Fibroblast of skin of left quadriceps (primary cell): ENCODE data around the gene GASK1A.
A peak's percentile ranks its signal among the peaks of the same experiment; 100 is the strongest.

Experiments
- DNase-seq, 2 experiments: peaks; one replicate each; pipeline ENCODE4 v3.0.0-alpha.2; 2013; ENCODE audit warnings: low read depth in 2 of 2

The GASK1A gene

DNA sequence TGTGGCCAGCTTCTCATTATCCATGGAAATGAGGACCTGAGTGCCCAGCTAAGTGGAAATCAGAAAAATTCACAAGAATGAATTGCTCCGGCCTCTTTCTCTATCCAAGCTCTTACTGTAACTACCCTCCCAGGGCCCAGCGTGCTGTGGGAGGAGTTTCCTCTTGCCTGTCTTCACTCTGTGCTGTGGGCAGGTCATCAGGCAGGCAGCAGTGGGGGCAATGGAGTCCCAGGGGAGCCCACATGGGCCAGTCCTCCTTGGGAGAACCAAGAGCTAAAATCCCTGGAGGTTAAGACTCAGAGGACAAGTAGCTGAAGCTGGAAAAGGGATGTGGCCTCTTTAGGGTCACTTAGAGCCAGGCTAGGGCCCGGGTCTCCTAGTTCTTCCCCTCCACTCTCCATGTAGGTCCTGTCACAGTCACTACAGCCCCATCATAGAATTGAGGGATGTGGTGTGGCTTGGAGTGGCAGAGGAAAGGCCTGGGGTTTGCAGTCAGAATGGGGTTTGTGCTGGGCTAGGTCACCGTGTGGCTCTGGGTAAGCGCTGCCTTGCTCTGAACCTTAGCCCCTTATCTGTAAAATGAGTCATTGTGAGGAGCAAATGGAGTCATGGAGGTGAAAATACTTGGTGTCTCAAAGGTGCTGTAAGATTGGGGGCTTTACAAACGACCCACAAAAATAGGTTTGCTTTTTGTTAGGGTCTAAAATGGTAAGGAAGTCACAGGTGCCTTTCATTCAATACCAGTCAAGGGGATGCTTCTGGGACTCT lies 3.7 kb downstream of the GASK1A start:
- DNase-seq = no peak

- no peak for DNase-seq
These were observed 4.8 kb downstream of the GASK1A start for GRCh38 chr3:42983927-42984326.

GRCh38 chr3:42984701-42985100 lies 5.6 kb downstream of the GASK1A start:
- DNase-seq = no peak

- no peak for DNase-seq
These were observed 9.0 kb downstream of the GASK1A start for GRCh38 chr3:42988097-42988496.

DNA sequence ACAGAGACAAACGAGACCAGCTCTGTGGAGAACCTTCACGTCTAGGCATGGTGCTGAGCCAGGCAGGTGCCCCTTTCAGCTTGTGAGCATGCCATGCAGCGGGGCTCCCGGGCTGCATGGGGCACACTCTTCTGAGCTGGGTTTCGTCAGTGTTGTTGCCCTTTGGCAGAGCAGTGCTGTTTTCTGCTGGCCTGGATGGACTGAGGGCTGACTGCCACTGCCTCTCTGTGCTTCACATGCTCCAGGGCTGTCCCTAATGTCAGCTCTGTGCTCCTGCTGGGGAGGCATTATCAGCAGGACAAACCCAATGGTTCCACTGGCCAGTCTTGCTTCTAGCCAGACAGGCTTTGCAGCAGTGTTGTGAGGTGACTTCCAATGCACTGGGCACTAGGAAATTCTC lies 9.5 kb downstream of the GASK1A start:
- DNase-seq = no peak

GRCh38 chr3:42991341-42992315 lies 12.5 kb downstream of the GASK1A start:
- no peak for DNase-seq

GRCh38 chr3:42994595-42994994 lies 15.5 kb downstream of the GASK1A start:
- DNase-seq = no peak

- DNase-seq = no peak
These were observed 16.9 kb downstream of the GASK1A start for GRCh38 chr3:42996021-42996420.

GRCh38 chr3:42996633-42997075 lies 17.5 kb downstream of the GASK1A start:
- no peak for DNase-seq

DNA sequence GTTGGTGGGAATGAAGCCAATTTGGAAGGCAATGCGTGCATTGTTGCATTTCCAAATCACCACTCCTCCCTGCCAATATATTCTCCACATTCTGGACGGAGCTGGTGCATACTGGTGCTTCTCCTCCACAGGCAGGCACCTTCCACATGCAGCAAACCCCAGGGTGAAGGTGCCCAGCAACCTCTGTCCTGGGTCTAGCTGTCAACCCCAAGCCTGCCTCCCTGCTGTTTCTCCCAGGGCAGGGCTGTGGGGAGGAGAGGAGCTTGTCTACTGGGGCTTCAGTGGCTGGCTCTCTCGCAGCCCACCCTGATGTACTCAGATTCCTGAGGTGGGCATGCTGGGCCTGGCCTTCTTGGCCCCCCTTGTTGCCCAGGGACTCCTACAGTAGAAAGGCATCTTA lies 20.1 kb downstream of the GASK1A start:
- DNase-seq = no peak

GRCh38 chr3:42999632-43000031 lies 20.5 kb downstream of the GASK1A start:
- DNase-seq = no peak

DNA sequence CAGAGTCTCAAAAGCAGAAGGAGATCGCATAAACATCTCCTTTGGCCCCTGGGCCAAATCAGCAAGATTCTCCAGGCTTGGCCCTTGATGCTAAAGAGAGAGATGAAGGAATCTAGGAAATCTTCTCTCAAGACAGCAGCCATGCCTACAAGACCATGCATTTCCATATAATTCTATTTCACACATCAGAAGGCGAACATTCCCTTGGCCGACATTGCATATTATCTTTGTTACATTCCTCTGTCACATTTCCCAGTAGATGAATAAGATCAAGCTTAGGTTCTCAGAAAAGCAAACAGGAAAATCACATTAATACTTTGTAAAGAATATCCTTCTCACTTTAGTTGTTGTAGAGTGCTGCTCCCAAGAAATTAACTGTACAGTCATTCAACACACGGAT lies 21.3 kb downstream of the GASK1A start:
- no peak for DNase-seq

DNA sequence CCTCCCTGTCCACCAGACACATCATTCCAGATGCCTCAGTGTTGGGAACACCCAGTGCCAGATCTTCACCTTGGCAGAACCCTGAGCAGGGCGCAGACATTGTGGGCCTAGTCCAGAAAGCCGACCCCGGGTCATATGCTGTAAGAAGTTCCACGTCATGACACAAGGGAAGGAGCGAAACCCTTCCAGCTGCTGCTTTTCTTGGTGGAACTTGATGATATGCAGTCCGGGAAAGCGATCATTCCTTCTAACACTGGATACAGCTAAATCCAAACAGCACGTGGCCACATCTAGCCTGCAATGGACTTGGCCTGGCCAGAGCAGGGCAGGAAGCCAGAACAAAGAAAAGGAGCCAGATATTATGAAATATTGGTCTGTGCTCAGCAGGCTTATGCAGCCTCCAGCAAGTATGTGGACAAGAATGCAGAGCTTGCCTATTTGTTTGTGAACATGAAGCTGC lies 22.0 kb downstream of the GASK1A start:
- DNase-seq = peak; percentile 32 to 45

DNA sequence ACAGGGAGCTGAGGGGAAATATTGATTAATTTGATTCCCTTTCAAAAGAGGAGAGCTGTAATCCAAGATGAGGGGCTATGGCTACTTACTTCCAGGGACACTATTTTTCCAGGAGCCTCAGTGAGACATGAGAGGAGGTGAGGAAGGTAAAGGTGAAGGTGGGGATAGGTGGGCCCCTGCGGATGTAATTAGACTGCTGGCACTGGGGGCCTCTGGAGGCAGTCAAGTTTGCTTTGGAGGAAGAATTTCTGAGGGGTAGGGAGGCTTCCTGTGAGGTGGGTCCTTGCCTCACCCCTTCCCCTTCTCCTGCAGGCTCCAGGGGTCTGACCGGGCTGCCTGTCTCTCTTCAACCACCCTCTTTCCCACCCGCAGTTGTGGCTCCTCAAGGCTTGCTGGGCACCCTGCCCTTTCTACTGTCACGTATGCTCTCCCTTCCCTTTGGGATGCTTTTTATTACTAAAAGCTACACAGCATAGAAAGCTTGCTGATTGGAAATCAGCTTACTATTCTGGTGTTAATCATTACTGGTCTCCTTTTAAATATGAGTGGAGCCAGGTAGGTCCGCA lies 22.5 kb downstream of the GASK1A start:
- no peak for DNase-seq

- peak; percentile 7 to 9 for DNase-seq
These were observed 25.2 kb downstream of the GASK1A start for GRCh38 chr3:43004282-43004681.

DNA sequence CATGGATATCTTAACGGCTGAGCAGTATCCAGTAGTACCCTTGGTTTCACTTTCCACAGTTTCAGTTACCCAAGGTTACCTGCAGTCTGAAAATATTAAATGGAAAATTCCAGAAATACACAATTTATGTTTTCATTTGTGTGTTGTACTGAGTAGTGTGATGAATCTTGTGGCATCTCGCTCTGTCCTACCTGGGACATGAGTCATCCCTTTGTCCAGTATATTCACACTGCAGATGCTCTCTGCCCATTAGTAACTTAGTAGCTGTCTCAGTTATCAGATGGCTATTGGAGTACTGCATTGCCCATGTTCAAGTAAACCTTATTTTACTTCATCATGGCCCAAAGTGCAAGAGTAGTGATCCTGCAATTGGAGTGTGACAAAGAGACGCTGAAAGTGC lies 26.1 kb downstream of the GASK1A start:
- DNase-seq = no peak

GRCh38 chr3:43005981-43006380 lies 26.9 kb downstream of the GASK1A start:
- DNase-seq = no peak

- no peak for DNase-seq
These were observed 27.7 kb downstream of the GASK1A start for GRCh38 chr3:43006825-43007224.

- DNase-seq = no peak
These were observed 30.4 kb downstream of the GASK1A start for GRCh38 chr3:43009547-43009946.

- no peak for DNase-seq
These were observed 31.5 kb downstream of the GASK1A start for GRCh38 chr3:43010638-43011037.

- no peak for DNase-seq
These were observed 32.5 kb downstream of the GASK1A start for GRCh38 chr3:43011638-43012037.

GRCh38 chr3:43012174-43012573 lies 33.1 kb downstream of the GASK1A start:
- no peak for DNase-seq
